ENCODE results near the gene C2orf68. TPM values are rescaled to one million over a fixed set of nuclear protein-coding genes. Genes with fewer than 3 reads are reported as not detected.

Gene C2orf68
- total and polyA plus RNA-seq, 9 of the 15 experiments (the other 6 are each of a cell fraction or from before 2014, with no cell fraction given), result 22.1 to 50.0 (median 31.8) TPM

GRCh38 chr2:85557130-85557529 is 54.7 kb downstream of the C2orf68 start:
- ATAC-seq (no peak), DNase-seq (ENCODE audit: extremely low read depth in 1 of 4, low spot score in 3 of 4) (no peak), FAIRE-seq (no peak)
- intact Hi-C loops (cut with micrococcal nuclease) (no loop called here), in situ Hi-C loops (cut with MboI) (loop anchor here (5.0 kb wide), 1 partner anchor 140 kb away; the partner anchor contains the start of gene SH2D6)
- no TSS peak for BruUV-seq (replicated peaks)
- Histone ChIP-seq H3K27me3 (ENCODE audit: control insufficient read depth in 2 of 2, insufficient read depth in 2 of 2, low read length in 2 of 2) (no peaks in the 10 kb centered on the region), H3K79me2 (ENCODE audit: control insufficient read depth, insufficient read depth, low read length) (peaks cover 35% of the 10 kb centered on the region), H3K4me3 (no peak overlapping the region), H2AFZ (ENCODE audit: low read depth, low read length) (no peak overlapping the region), H3K9me3 (replicated peaks; ENCODE audit: control insufficient read depth, insufficient read depth, low read depth, low read length) (no peaks in the 10 kb centered on the region), H3K9ac (ENCODE audit: insufficient read depth in 1 of 2, low read depth in 2 of 2, low read length in 2 of 2) (no peak overlapping the region), H3K4me1 (replicated peaks in 1 of 2; ENCODE audit: control insufficient read depth in 2 of 2, insufficient read depth in 2 of 2, low read length in 2 of 2) (peaks cover 12 to 13% of the 10 kb centered on the region in 2 experiments; a peak in 4 of 5 replicates), H3K27ac (ENCODE audit: extremely low read depth, low read depth, low read length) (no peak overlapping the region), H3K9me1 (ENCODE audit: control insufficient read depth, insufficient read depth, low read length) (peaks cover 3% of the 10 kb centered on the region), H3K4me2 (ENCODE audit: insufficient read depth, low read length) (no peak overlapping the region), H4K20me1 (replicated peaks; ENCODE audit: control insufficient read depth, insufficient read depth, low read length) (no peaks in the 10 kb centered on the region), H3K36me3 (ENCODE audit: control insufficient read depth, insufficient read depth, low read length) (peaks cover 64% of the 10 kb centered on the region)
- WGBS (ENCODE audit: insufficient coverage, low coverage, missing lambda C conversion rate), result 90% methylated on average over 5 of the region's 5 CpGs
- ChIA-PET POLR2A (interaction anchor here (0.8 to 24.3 kb wide), 4 partner anchors 12 to 139 kb away, joined by 3 to 1576 read pairs (median 181); partner anchors contain the start of genes CAPG, MAT2A, RNF181 and SH2D6), CTCF (ENCODE audit: low intra/inter-chr PET ratio) (no interaction called here)
- TF ChIP-seq FOXO4 (CRISPR knock-in tag; IDR thresholded peaks at IDR 0.05) (no peak), LARP7 (IDR thresholded peaks at IDR 0.05) (no peak), MXI1 (IDR thresholded peaks at IDR 0.05; ENCODE audit: low read depth, low read length) (no peak), MTA3 (IDR thresholded peaks at IDR 0.05; ENCODE audit: borderline replicate concordance) (no peak), ERF (CRISPR knock-in tag; IDR thresholded peaks at IDR 0.05) (no peak), NCOA1 (IDR thresholded peaks at IDR 0.05; ENCODE audit: low read depth) (no peak), NR2F6 (CRISPR knock-in tag; IDR thresholded peaks at IDR 0.05) (no peak), SREBF2 (CRISPR knock-in tag; IDR thresholded peaks at IDR 0.05) (no peak), SOX6 (IDR thresholded peaks at IDR 0.05) (no peak)

Small RNA genes lying within 50 kb of the gene (small RNA-seq; reads per million reads assigned to genes)
- gene RN7SL126P, result not detected

Other genes with a start within 250 kb of the C2orf68 start
Only the 7 nearest of the 12 such genes appear.
- gene GGCX, start 50.6 kb downstream of the C2orf68 start, total RNA-seq (2014; rRNA removed), result 14.4 and 18.5 TPM in 2 replicates
- gene GGCX, start 50.6 kb downstream of the C2orf68 start, total RNA-seq (2014; rRNA removed; fragmentation: Illumina TruSeq; extraction: Trizol), result 23.9 and 24.2 TPM in 2 replicates
- 19.7 and 21.2 TPM in 2 replicates for gene GGCX, start 50.6 kb downstream of the C2orf68 start, total RNA-seq (2015; rRNA removed; fragmentation: Illumina TruSeq; extraction: Trizol)
- 28.1 and 28.4 TPM in 2 replicates for gene GGCX, start 50.6 kb downstream of the C2orf68 start, total RNA-seq (2021)
- 12.5 and 29.2 TPM in 2 replicates for gene GGCX, start 50.6 kb downstream of the C2orf68 start, polyA plus RNA-seq (2011; rRNA removed)
- 22.7 and 23.4 TPM in 2 replicates for gene GGCX, start 50.6 kb downstream of the C2orf68 start, polyA plus RNA-seq (2014; fragmentation: Illumina TruSeq; extraction: Trizol)
- gene GGCX, start 50.6 kb downstream of the C2orf68 start, polyA plus RNA-seq (2014; fragmentation: Nextera tagmentation; extraction: Ambion mirVana), result 10 to 100 TPM; 46.7 to 47.1 TPM
- 29.6 and 31.0 TPM in 2 replicates for gene GGCX, start 50.6 kb downstream of the C2orf68 start, polyA plus RNA-seq (2014; rRNA removed)
- 146 and 183 TPM in 2 replicates for gene VAMP8, start 34.5 kb downstream of the C2orf68 start, total RNA-seq (2014; rRNA removed)
- gene VAMP8, start 34.5 kb downstream of the C2orf68 start, total RNA-seq (2014; rRNA removed; fragmentation: Illumina TruSeq; extraction: Trizol), result 107 and 129 TPM in 2 replicates
- gene VAMP8, start 34.5 kb downstream of the C2orf68 start, total RNA-seq (2015; rRNA removed; fragmentation: Illumina TruSeq; extraction: Trizol), result 96.4 and 109 TPM in 2 replicates
- 140 and 149 TPM in 2 replicates for gene VAMP8, start 34.5 kb downstream of the C2orf68 start, total RNA-seq (2021)
- gene VAMP8, start 34.5 kb downstream of the C2orf68 start, polyA plus RNA-seq (2011; rRNA removed), result 184 and 340 TPM in 2 replicates
- 301 and 302 TPM in 2 replicates for gene VAMP8, start 34.5 kb downstream of the C2orf68 start, polyA plus RNA-seq (2014; fragmentation: Illumina TruSeq; extraction: Trizol)
- gene VAMP8, start 34.5 kb downstream of the C2orf68 start, polyA plus RNA-seq (2014; fragmentation: Nextera tagmentation; extraction: Ambion mirVana), result 100 to 1,000 TPM; 566 to 571 TPM
- 248 and 255 TPM in 2 replicates for gene VAMP8, start 34.5 kb downstream of the C2orf68 start, polyA plus RNA-seq (2014; rRNA removed)
- 0.41 and 0.59 TPM in 2 replicates for gene VAMP5, start 27.6 kb downstream of the C2orf68 start, total RNA-seq (2014; rRNA removed)
- gene VAMP5, start 27.6 kb downstream of the C2orf68 start, total RNA-seq (2014; rRNA removed; fragmentation: Illumina TruSeq; extraction: Trizol), result not detected in 2 replicates
- not detected in 2 replicates for gene VAMP5, start 27.6 kb downstream of the C2orf68 start, total RNA-seq (2015; rRNA removed; fragmentation: Illumina TruSeq; extraction: Trizol)
- gene VAMP5, start 27.6 kb downstream of the C2orf68 start, total RNA-seq (2021), result 0.85 and 1.1 TPM in 2 replicates
- 1.5 and 1.9 TPM in 2 replicates for gene VAMP5, start 27.6 kb downstream of the C2orf68 start, polyA plus RNA-seq (2011; rRNA removed)
- 0.39 and 0.54 TPM in 2 replicates for gene VAMP5, start 27.6 kb downstream of the C2orf68 start, polyA plus RNA-seq (2014; fragmentation: Illumina TruSeq; extraction: Trizol)
- gene VAMP5, start 27.6 kb downstream of the C2orf68 start, polyA plus RNA-seq (2014; fragmentation: Nextera tagmentation; extraction: Ambion mirVana), result 1 to 10 TPM; 1.5 to 1.9 TPM
- gene VAMP5, start 27.6 kb downstream of the C2orf68 start, polyA plus RNA-seq (2014; rRNA removed), result 0.34 and 1.5 TPM in 2 replicates
- gene RNF181, start 16.3 kb downstream of the C2orf68 start, total RNA-seq (2014; rRNA removed), result 189 and 243 TPM in 2 replicates
- gene RNF181, start 16.3 kb downstream of the C2orf68 start, total RNA-seq (2014; rRNA removed; fragmentation: Illumina TruSeq; extraction: Trizol), result 181 and 208 TPM in 2 replicates
- gene RNF181, start 16.3 kb downstream of the C2orf68 start, total RNA-seq (2015; rRNA removed; fragmentation: Illumina TruSeq; extraction: Trizol), result 150 and 156 TPM in 2 replicates
- 139 and 158 TPM in 2 replicates for gene RNF181, start 16.3 kb downstream of the C2orf68 start, total RNA-seq (2021)
- 324 and 492 TPM in 2 replicates for gene RNF181, start 16.3 kb downstream of the C2orf68 start, polyA plus RNA-seq (2011; rRNA removed)
- gene RNF181, start 16.3 kb downstream of the C2orf68 start, polyA plus RNA-seq (2014; fragmentation: Illumina TruSeq; extraction: Trizol), result 253 and 256 TPM in 2 replicates
- 100 to 1,000 TPM; 425 to 485 TPM for gene RNF181, start 16.3 kb downstream of the C2orf68 start, polyA plus RNA-seq (2014; fragmentation: Nextera tagmentation; extraction: Ambion mirVana)
- 289 and 334 TPM in 2 replicates for gene RNF181, start 16.3 kb downstream of the C2orf68 start, polyA plus RNA-seq (2014; rRNA removed)
- gene TMEM150A, start 9.4 kb downstream of the C2orf68 start, total RNA-seq (2014; rRNA removed), result 8.4 and 12.9 TPM in 2 replicates
- gene TMEM150A, start 9.4 kb downstream of the C2orf68 start, total RNA-seq (2014; rRNA removed; fragmentation: Illumina TruSeq; extraction: Trizol), result 3.6 and 6.0 TPM in 2 replicates
- 7.4 and 8.4 TPM in 2 replicates for gene TMEM150A, start 9.4 kb downstream of the C2orf68 start, total RNA-seq (2015; rRNA removed; fragmentation: Illumina TruSeq; extraction: Trizol)
- 13.3 and 15.5 TPM in 2 replicates for gene TMEM150A, start 9.4 kb downstream of the C2orf68 start, total RNA-seq (2021)
- 8.9 and 9.6 TPM in 2 replicates for gene TMEM150A, start 9.4 kb downstream of the C2orf68 start, polyA plus RNA-seq (2011; rRNA removed)
- 17.1 and 20.8 TPM in 2 replicates for gene TMEM150A, start 9.4 kb downstream of the C2orf68 start, polyA plus RNA-seq (2014; fragmentation: Illumina TruSeq; extraction: Trizol)
- 1 to 10 TPM; 3.9 to 5.3 TPM for gene TMEM150A, start 9.4 kb downstream of the C2orf68 start, polyA plus RNA-seq (2014; fragmentation: Nextera tagmentation; extraction: Ambion mirVana)
- gene TMEM150A, start 9.4 kb downstream of the C2orf68 start, polyA plus RNA-seq (2014; rRNA removed), result 12.9 and 16.2 TPM in 2 replicates
- 145 and 183 TPM in 2 replicates for gene USP39, start 4.1 kb upstream of the C2orf68 start, total RNA-seq (2014; rRNA removed)
- 119 and 123 TPM in 2 replicates for gene USP39, start 4.1 kb upstream of the C2orf68 start, total RNA-seq (2014; rRNA removed; fragmentation: Illumina TruSeq; extraction: Trizol)
- gene USP39, start 4.1 kb upstream of the C2orf68 start, total RNA-seq (2015; rRNA removed; fragmentation: Illumina TruSeq; extraction: Trizol), result 128 and 131 TPM in 2 replicates
- gene USP39, start 4.1 kb upstream of the C2orf68 start, total RNA-seq (2021), result 121 and 124 TPM in 2 replicates
- gene USP39, start 4.1 kb upstream of the C2orf68 start, polyA plus RNA-seq (2011; rRNA removed), result 103 and 153 TPM in 2 replicates
- 152 and 167 TPM in 2 replicates for gene USP39, start 4.1 kb upstream of the C2orf68 start, polyA plus RNA-seq (2014; fragmentation: Illumina TruSeq; extraction: Trizol)
- gene USP39, start 4.1 kb upstream of the C2orf68 start, polyA plus RNA-seq (2014; fragmentation: Nextera tagmentation; extraction: Ambion mirVana), result 10 to 100 TPM; 63.3 to 68.4 TPM
- 130 and 144 TPM in 2 replicates for gene USP39, start 4.1 kb upstream of the C2orf68 start, polyA plus RNA-seq (2014; rRNA removed)
- gene SFTPB, start 56.1 kb upstream of the C2orf68 start, total RNA-seq (2014; rRNA removed), result not detected in 2 replicates
- gene SFTPB, start 56.1 kb upstream of the C2orf68 start, total RNA-seq (2014; rRNA removed; fragmentation: Illumina TruSeq; extraction: Trizol), result not detected in 2 replicates
- gene SFTPB, start 56.1 kb upstream of the C2orf68 start, total RNA-seq (2015; rRNA removed; fragmentation: Illumina TruSeq; extraction: Trizol), result not detected in 2 replicates
- 7.0 and 8.5 TPM in 2 replicates for gene SFTPB, start 56.1 kb upstream of the C2orf68 start, total RNA-seq (2021)
- not detected in 2 replicates for gene SFTPB, start 56.1 kb upstream of the C2orf68 start, polyA plus RNA-seq (2011; rRNA removed)
- gene SFTPB, start 56.1 kb upstream of the C2orf68 start, polyA plus RNA-seq (2014; fragmentation: Illumina TruSeq; extraction: Trizol), result not detected in 2 replicates
- under 1 TPM in 1 of 2 experiments, not detected in 1; 0.03 TPM for gene SFTPB, start 56.1 kb upstream of the C2orf68 start, polyA plus RNA-seq (2014; fragmentation: Nextera tagmentation; extraction: Ambion mirVana)
- gene SFTPB, start 56.1 kb upstream of the C2orf68 start, polyA plus RNA-seq (2014; rRNA removed), result not detected in 2 replicates